Osteoblast (primary cell): ENCODE measurements around the gene C19orf47. TPM values are rescaled to one million over a fixed set of nuclear protein-coding genes. Genes with fewer than 3 reads are reported as not detected.

Experiments
- DNase-seq: peaks from one replicate; pipeline ENCODE4 v3.0.0; 2011; ENCODE audit warnings: low spot score, mixed read lengths; ENCODE audit not compliant: insufficient read length; ENCODE audit errors: missing footprints
- H2AFZ ChIP-seq: 2 replicates; pipeline ENCODE4 v1.6.0; 2011; ENCODE audit warnings: mild to moderate bottlenecking, low read length
- H3K27ac ChIP-seq: 2 replicates; pipeline ENCODE4 v1.5.1; 2011; ENCODE audit warnings: mild to moderate bottlenecking, low read depth, low read length, moderate library complexity
- H3K27me3 ChIP-seq: 2 replicates; pipeline ENCODE4 v1.6.0; 2012; ENCODE audit warnings: mild to moderate bottlenecking, control low read depth, inconsistent platforms, low read length, moderate library complexity; ENCODE audit not compliant: insufficient read depth
- H3K36me3 ChIP-seq: 2 replicates; pipeline ENCODE4 v1.5.1; 2011; ENCODE audit warnings: mild to moderate bottlenecking, low read length, control low read depth, moderate library complexity; ENCODE audit not compliant: insufficient read depth
- H3K4me1 ChIP-seq: 2 replicates; pipeline ENCODE4 v1.5.1; 2011; ENCODE audit warnings: mild to moderate bottlenecking, low read length, control low read depth, moderate library complexity; ENCODE audit not compliant: insufficient read depth
- H3K4me2 ChIP-seq: 2 replicates; pipeline ENCODE4 v1.6.0; 2011; ENCODE audit warnings: mild to moderate bottlenecking, low read length; ENCODE audit not compliant: insufficient read depth
- H3K4me3 ChIP-seq: fragments of 200-600 bp; sonication (generic); 3 replicates; pipeline ENCODE4 v1.5.1; 2012; ENCODE audit warnings: mild to moderate bottlenecking, low read length, inconsistent platforms; ENCODE audit not compliant: insufficient read depth
- H3K79me2 ChIP-seq: 2 replicates; pipeline ENCODE4 v1.6.0; 2012; ENCODE audit warnings: mild to moderate bottlenecking, low read length, control low read depth, inconsistent platforms; ENCODE audit not compliant: insufficient read depth
- H3K9me3 ChIP-seq: 2 replicates; pipeline ENCODE4 v1.5.1; 2011; ENCODE audit warnings: low read depth, low read length, control low read depth
- H4K20me1 ChIP-seq: 2 replicates; pipeline ENCODE4 v1.6.0; 2012; ENCODE audit warnings: mild to moderate bottlenecking, low read length, control low read depth; ENCODE audit not compliant: insufficient read depth
- CTCF ChIP-seq: IDR thresholded peaks from 2 replicates; pipeline ENCODE4 v1.5.1; 2011; ENCODE audit warnings: mild to moderate bottlenecking, low read depth, low read length, moderate library complexity; ENCODE audit errors: extremely low read depth
- total RNA-seq: library from RNA; depleted of rRNA; stranded (reverse); fragments of >200 nt; gene quantifications from 2 replicates; pipeline ENCODE4 v1.2.3, GENCODE V29; 2012

The C19orf47 gene
- total RNA-seq, 1 donor: 3.6 TPM

DNA sequence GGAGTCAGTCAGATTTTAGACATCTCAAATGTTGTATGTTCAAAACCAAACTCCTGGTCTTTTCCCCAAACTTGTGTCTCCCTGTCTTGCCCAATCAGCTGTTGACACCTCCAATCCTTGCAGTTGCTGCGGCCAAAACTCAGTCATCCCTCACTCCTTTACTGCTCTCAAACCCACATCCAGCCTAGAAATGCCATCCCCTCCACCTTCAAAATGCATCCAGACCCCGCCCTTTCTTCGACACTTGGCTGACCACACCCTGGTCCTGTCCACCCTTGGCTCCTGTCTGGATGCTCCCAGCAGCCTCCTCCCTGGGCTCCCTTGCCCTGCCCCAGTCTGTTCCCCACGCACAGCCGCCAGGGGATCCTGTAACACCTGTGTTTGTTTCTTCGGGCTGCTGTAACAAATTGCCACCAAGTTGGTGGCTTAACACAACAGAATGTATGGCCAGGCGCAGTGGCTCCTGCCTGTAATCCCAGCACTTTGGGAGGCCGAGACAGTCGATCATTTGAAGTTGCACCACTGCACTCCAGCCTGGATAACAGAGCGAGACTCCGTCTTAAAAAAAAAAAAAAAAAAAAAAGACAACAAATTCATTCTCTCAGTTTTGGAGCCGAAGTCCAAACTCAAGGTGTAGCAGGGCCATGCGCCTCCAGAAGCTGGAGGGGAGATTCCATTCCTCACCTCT lies 12.0 kb upstream of the C19orf47 start:
- Histone ChIP-seq H3K27ac (no peak overlapping the region), H3K4me1 (peaks cover 7% of the 10 kb centered on the region), H2AFZ (no peak overlapping the region), H3K27me3 (no peaks in the 10 kb centered on the region), H3K36me3 (peaks cover 3% of the 10 kb centered on the region), H3K9me3 (no peaks in the 10 kb centered on the region), H3K4me3 (no peak overlapping the region), H3K4me2 (no peak overlapping the region), H3K79me2 (peaks cover 12% of the 10 kb centered on the region), H4K20me1 (peaks cover 14% of the 10 kb centered on the region)
- TF ChIP-seq CTCF: no peak
- peak; percentile 23 for DNase-seq

DNA sequence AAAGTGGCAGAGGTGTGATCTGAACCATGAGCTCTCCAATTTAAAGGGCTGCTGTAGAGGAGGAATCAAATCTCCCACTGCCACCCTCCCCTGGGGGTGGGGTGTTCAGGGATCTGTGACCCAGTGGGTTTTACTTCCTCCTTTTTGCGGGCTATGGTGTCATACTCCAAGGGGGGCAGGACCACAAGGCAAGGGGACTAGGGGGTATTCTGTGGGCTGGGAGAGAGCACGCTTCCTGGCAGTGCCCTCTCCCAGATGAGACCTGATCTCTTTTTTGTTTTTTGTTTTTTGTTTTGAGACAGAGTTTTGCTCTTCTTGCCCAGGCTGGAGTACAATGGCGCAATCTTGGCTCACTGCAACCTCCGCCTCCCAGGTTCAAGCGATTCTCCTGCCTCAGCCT lies 10.6 kb upstream of the C19orf47 start:
- no peak overlapping the region for H3K4me3 ChIP-seq
- H4K20me1 ChIP-seq: peaks cover 14% of the 10 kb centered on the region
- TF ChIP-seq CTCF: no peak
- peak; percentile 6 for DNase-seq
- no peaks in the 10 kb centered on the region for H3K27me3 ChIP-seq
- H3K36me3 ChIP-seq: peaks cover 3% of the 10 kb centered on the region
- H3K9me3 ChIP-seq: no peaks in the 10 kb centered on the region
- H3K79me2 ChIP-seq: peaks cover 12% of the 10 kb centered on the region
- peaks cover 4% of the 10 kb centered on the region for H3K4me1 ChIP-seq
- no peak overlapping the region for H3K27ac ChIP-seq
- H2AFZ ChIP-seq: no peak overlapping the region
- H3K4me2 ChIP-seq: no peak overlapping the region

DNA sequence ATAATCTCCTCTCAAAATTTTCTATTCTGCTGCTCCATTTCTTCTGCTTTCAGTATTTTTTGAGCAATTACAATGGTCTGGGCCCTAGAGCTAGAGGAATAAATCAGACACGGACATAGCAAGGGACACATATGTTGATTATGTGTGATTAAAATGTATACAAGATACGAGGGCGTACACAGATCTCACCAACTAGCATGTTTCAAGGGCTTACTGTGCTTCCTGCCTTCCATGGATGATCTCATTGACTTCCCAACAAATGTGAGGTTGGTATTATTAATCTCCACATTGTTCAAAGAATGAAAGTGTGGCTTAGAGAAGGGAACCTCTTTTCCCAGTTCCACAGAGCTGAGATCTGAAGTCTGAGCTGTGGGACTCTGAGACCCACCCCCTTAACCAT lies 9.4 kb upstream of the C19orf47 start:
- Histone ChIP-seq H4K20me1 (peaks cover 14% of the 10 kb centered on the region), H3K27me3 (no peaks in the 10 kb centered on the region), H3K4me2 (no peak overlapping the region), H3K27ac (peak overlapping the region; percentile 3), H3K9me3 (no peaks in the 10 kb centered on the region), H3K4me1 (no peaks in the 10 kb centered on the region), H2AFZ (no peak overlapping the region), H3K79me2 (peaks cover 15% of the 10 kb centered on the region), H3K36me3 (peaks cover 3% of the 10 kb centered on the region), H3K4me3 (no peak overlapping the region)
- no peak for TF ChIP-seq CTCF
- DNase-seq: peak; percentile 21

- H3K27me3 ChIP-seq: no peaks in the 10 kb centered on the region
- no peak for DNase-seq
- H3K4me2 ChIP-seq: no peak overlapping the region
- H2AFZ ChIP-seq: no peak overlapping the region
- peaks cover 15% of the 10 kb centered on the region for H3K79me2 ChIP-seq
- H3K27ac ChIP-seq: peak overlapping the region; percentile 3
- TF ChIP-seq CTCF: no peak
- H3K36me3 ChIP-seq: peaks cover 3% of the 10 kb centered on the region
- no peak overlapping the region for H3K4me3 ChIP-seq
- H4K20me1 ChIP-seq: peaks cover 14% of the 10 kb centered on the region
- no peaks in the 10 kb centered on the region for H3K4me1 ChIP-seq
- H3K9me3 ChIP-seq: no peaks in the 10 kb centered on the region
Observed at GRCh38 chr19:40356681-40357595, 8.7 kb upstream of the C19orf47 start.
